Transverse colon (tissue), 4 donors: ENCODE measurements around the gene KCTD18. TPM values are rescaled to one million over a fixed set of nuclear protein-coding genes. Genes with fewer than 3 reads are reported as not detected.

Source experiments
- DNase-seq: peaks from one replicate; pipeline ENCODE4 v3.0.0-alpha.2; 2019
- H3K27ac ChIP-seq, 4 donors: fragments of 200-600 bp; sonication (generic); 2 replicates each; pipeline ENCODE4 v1.5.1; 2016 to 2018; ENCODE audit warnings: inconsistent platforms in 4 of 4
- H3K27me3 ChIP-seq: fragments of 200-600 bp; sonication (generic); 2 replicates; pipeline ENCODE4 v1.5.1; 2017; ENCODE audit warnings: inconsistent platforms
- H3K36me3 ChIP-seq, 4 donors: fragments of 200-600 bp; sonication (generic); 2 replicates each; pipeline ENCODE4 v1.5.1; 2017 to 2019; ENCODE audit warnings: inconsistent platforms in 4 of 4
- H3K4me1 ChIP-seq, 4 donors: fragments of 200-600 bp; sonication (generic); 2 replicates each; pipeline ENCODE4 v1.5.1; 2017 to 2020; ENCODE audit warnings: inconsistent platforms in 4 of 4
- H3K4me3 ChIP-seq, 4 donors: fragments of 200-600 bp; sonication (generic); 1 replicate in 1 of 4; 2 replicates in 3 of 4; pipeline versions ENCODE4 v1.5.1 to v1.6.1; 2017 to 2019; ENCODE audit warnings: inconsistent platforms in 4 of 4
- H3K9me3 ChIP-seq, 2 donors: fragments of 200-600 bp; sonication (generic); 2 replicates each; pipeline ENCODE4 v1.5.1; 2017 to 2019; ENCODE audit warnings: inconsistent platforms in 2 of 2
- EP300 ChIP-seq: sonication (generic); formaldehyde crosslinking; IDR thresholded peaks from one replicate; pipeline ENCODE4 v1.6.1; 2017; ENCODE audit warnings: antibody characterized with exemption, low read depth
- POLR2A ChIP-seq: fragments of 450-650 bp; IDR thresholded peaks from one replicate; pipeline ENCODE4 v1.6.1; 2016; ENCODE audit warnings: antibody characterized with exemption, mild to moderate bottlenecking, moderate library complexity
- POLR2AphosphoS5 ChIP-seq, 3 donors: sonication (generic); formaldehyde crosslinking; IDR thresholded peaks; one replicate each; pipeline ENCODE4 v1.6.1; 2016; ENCODE audit warnings: antibody characterized with exemption in 3 of 3
- WGBS, 2 donors: methylation state at CpG; one replicate each; pipeline ENCODE4 v1.1.5; 2018; ENCODE audit warnings: low coverage in 1 of 2; 5-methylcytosine and 5-hydroxymethylcytosine counted together
- in situ Hi-C, 4 donors: fragments of 200-750 bp; cut with MboI; loops; one replicate each; pipeline versions ENCODE4 v1.15.0 to v1.15.1; 2017; ENCODE audit warnings: low sequenced_read_pairs in 3 of 4, low pct_ligation_motif_present in 1 of 4, low pct_unique_long_range_greater_than_20kb in 1 of 4
- intact Hi-C: fragments of 100-400 bp; cut with DNase I; formaldehyde crosslinking; loops from one replicate; pipeline ENCODE4 v1.15.1; 2023; ENCODE audit warnings: low total_unique reads
- total RNA-seq, 4 donors: library from RNA; depleted of rRNA; stranded (reverse); fragments of >200 nt; gene quantifications; one replicate each; pipeline ENCODE4 v1.1.0, GENCODE V29; 2016
- TF ChIP-seq, protein P1 (sequence below), 5 experiments: fragments of 200-600 bp in 3 of 5; fragments of 450-650 bp in 2 of 5; sonication (generic) in 3 of 5; IDR thresholded peaks; 1 replicate in 2 of 5; 2 replicates in 3 of 5; pipeline ENCODE4 v1.5.1; 2016 to 2017; ENCODE audit warnings: antibody characterized with exemption in 5 of 5, inconsistent platforms in 3 of 5, mild to moderate bottlenecking in 2 of 5, moderate library complexity in 1 of 5

KCTD18 gene
- total RNA-seq, 4 donors from 2014 or later: 18.5 to 68.5 (median 20.7) TPM

DNA sequence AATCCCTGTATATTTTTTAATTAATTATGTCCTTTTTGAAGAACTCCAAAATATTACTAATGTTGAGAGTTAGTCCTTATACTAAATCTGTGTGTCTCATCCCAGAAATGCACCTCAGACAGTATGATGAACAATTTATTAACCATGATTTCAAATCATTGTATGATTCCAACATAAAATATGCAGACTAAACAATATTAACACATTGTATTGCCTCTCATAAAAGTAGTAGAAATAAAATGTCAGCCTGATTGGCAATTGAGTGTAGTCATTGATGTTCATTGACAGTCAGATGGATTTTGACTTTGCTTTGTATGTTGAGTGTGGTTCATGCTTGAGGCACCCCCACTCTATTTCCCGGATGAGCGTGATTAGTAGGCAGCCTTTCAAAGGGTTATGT, 57.5 kb downstream of the KCTD18 start:
- in situ Hi-C loops (no loop called here), intact Hi-C loops (no loop called here)
- peaks cover 0 to 33% (median 2%) of the 10 kb centered on the region in 4 donors for H3K4me1 ChIP-seq
- H3K4me3 ChIP-seq: no peak overlapping the region
- 98 to 100% methylated on average over 2 of the region's 2 CpGs for WGBS, 2 donors
- H3K36me3 ChIP-seq: peaks cover 0 to 3% (median 0%) of the 10 kb centered on the region in 4 donors
- H3K27me3 ChIP-seq: no peaks in the 10 kb centered on the region
- TF ChIP-seq, protein P1, sequence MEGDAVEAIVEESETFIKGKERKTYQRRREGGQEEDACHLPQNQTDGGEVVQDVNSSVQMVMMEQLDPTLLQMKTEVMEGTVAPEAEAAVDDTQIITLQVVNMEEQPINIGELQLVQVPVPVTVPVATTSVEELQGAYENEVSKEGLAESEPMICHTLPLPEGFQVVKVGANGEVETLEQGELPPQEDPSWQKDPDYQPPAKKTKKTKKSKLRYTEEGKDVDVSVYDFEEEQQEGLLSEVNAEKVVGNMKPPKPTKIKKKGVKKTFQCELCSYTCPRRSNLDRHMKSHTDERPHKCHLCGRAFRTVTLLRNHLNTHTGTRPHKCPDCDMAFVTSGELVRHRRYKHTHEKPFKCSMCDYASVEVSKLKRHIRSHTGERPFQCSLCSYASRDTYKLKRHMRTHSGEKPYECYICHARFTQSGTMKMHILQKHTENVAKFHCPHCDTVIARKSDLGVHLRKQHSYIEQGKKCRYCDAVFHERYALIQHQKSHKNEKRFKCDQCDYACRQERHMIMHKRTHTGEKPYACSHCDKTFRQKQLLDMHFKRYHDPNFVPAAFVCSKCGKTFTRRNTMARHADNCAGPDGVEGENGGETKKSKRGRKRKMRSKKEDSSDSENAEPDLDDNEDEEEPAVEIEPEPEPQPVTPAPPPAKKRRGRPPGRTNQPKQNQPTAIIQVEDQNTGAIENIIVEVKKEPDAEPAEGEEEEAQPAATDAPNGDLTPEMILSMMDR (IDR thresholded peaks at IDR 0.05): no peak
- TF ChIP-seq POLR2A (no peak), POLR2AphosphoS5 (IDR thresholded peaks at IDR 0.05) (no peak), EP300 (no peak)
- no peaks in the 10 kb centered on the region for H3K9me3 ChIP-seq
- H3K27ac ChIP-seq: no peak overlapping the region
- no peak for DNase-seq

DNA sequence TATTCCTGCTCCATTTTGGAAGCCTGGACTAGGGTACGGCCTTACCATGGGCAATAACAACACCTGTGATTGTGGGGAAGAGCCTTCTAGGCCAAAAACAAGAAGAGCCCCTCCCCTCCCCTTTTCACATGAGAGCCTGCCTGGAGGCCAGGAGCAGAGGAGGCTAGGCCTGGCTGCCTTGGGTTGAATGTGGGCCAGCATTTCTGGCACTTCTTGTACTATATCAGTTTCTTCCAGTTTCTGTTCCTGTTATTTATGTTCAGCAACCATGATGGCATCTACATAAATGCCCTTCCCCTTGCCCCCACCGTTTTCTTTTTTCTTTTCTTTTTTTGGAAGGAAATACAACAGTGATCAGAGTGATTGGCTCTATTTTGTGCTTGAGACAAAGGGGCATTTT, 58.4 kb downstream of the KCTD18 start:
- TF ChIP-seq POLR2AphosphoS5 (IDR thresholded peaks at IDR 0.05) (no peak), POLR2A (no peak), EP300 (no peak)
- TF ChIP-seq, protein P1 (IDR thresholded peaks at IDR 0.05): no peak
- Histone ChIP-seq H3K4me1 (peaks cover 0 to 32% (median 2%) of the 10 kb centered on the region in 4 donors), H3K27me3 (no peaks in the 10 kb centered on the region), H3K27ac (no peak overlapping the region), H3K4me3 (no peak overlapping the region), H3K36me3 (no peaks in the 10 kb centered on the region), H3K9me3 (no peaks in the 10 kb centered on the region)
- no peak for DNase-seq
- 85 to 88% methylated on average over 2 of the region's 2 CpGs for WGBS, 2 donors
- intact Hi-C loops (no loop called here), in situ Hi-C loops (no loop called here)

DNA sequence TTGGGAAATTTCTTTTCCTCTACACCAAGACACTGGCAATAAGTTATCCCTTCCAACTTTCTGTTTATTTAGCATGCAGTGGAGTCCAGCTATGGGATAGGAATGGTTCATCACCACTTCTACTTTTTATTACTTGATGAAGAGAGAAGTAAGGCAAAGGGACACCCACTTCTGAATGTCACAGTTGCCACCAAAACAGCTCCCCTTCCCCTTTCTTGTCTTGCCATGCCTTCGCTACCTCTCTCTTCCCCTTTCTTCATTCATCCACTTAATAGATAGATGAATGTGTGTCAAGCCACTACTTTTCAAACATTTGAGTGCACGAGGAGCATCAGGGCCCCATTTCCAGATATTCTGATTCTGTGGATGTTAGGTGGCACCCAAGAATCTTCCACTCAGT, 59.6 kb downstream of the KCTD18 start:
- Histone ChIP-seq H3K36me3 (no peaks in the 10 kb centered on the region), H3K4me1 (peaks cover 0 to 23% (median 2%) of the 10 kb centered on the region in 4 donors), H3K4me3 (no peak overlapping the region), H3K27me3 (no peaks in the 10 kb centered on the region), H3K9me3 (no peaks in the 10 kb centered on the region), H3K27ac (no peak overlapping the region)
- 83 to 85% methylated on average over 2 of the region's 2 CpGs for WGBS, 2 donors
- intact Hi-C loops (no loop called here), in situ Hi-C loops (no loop called here)
- no peak for DNase-seq
- no peak for TF ChIP-seq POLR2A
- TF ChIP-seq, protein P1 (IDR thresholded peaks at IDR 0.05): no peak
- no peak for TF ChIP-seq POLR2AphosphoS5 (IDR thresholded peaks at IDR 0.05)
- TF ChIP-seq EP300: no peak

DNA sequence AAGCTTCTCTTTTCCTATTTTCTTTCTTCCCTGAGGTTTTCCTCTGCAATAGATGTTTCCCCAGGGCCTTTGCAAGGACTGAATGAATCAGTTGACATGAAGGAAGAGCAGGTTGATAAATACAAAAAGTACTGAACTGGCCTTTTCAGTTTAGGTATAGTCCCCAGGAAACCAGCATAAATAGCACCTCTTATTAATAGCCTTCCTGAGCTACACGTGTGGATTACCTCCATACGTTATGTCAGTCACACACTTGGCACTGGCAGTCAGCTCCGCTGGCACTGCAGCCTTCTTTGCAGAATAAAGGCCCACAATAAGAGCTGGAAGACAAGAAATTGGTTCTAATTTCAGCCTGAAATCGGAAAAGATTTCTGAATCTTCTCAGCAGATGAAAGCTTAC, 60.7 kb downstream of the KCTD18 start:
- 77 to 86% methylated on average over 4 of the region's 4 CpGs for WGBS, 2 donors
- intact Hi-C loops (no loop called here), in situ Hi-C loops (no loop called here)
- Histone ChIP-seq H3K9me3 (no peaks in the 10 kb centered on the region), H3K4me3 (no peak overlapping the region), H3K27ac (no peak overlapping the region), H3K36me3 (no peaks in the 10 kb centered on the region), H3K4me1 (peaks cover 0 to 13% (median 0%) of the 10 kb centered on the region in 4 donors), H3K27me3 (no peaks in the 10 kb centered on the region)
- DNase-seq: no peak
- no peak for TF ChIP-seq POLR2AphosphoS5 (IDR thresholded peaks at IDR 0.05)
- no peak for TF ChIP-seq EP300
- TF ChIP-seq, protein P1 (IDR thresholded peaks at IDR 0.05): no peak
- TF ChIP-seq POLR2A: no peak
